ENCODE measurements around the gene ENHO. TPM values are rescaled to one million over a fixed set of nuclear protein-coding genes. Genes with fewer than 3 reads are reported as not detected.

Gene ENHO
- total RNA-seq, 1 donor from 2014 or later = 4.4 TPM

DNA sequence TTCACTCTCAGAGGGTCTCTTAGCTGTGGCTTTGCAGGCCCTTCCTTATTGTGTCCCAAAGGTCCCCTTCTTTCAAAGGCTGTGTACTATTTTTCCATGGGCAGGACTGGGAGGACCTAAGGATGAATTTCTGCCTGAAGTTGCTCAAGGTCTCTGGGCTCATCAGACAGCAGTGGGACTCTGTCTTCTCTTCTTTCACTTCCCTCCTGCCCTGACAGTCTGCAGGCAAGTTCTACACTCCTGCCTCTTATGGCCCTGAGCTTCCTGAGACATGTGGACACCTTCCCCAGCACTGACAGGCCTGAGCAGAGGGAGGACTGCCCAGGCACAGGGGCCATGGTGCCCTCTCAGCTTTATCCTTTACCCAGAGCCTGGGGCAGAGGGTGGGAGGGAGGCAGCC lies 14.8 kb downstream of the ENHO start:
- H4K20me1 ChIP-seq (ENCODE audit: low read depth) = no peaks in the 10 kb centered on the region
- H3K36me3 Mint-ChIP-seq = peaks cover 2% of the 10 kb centered on the region
- TF ChIP-seq, protein P1, sequence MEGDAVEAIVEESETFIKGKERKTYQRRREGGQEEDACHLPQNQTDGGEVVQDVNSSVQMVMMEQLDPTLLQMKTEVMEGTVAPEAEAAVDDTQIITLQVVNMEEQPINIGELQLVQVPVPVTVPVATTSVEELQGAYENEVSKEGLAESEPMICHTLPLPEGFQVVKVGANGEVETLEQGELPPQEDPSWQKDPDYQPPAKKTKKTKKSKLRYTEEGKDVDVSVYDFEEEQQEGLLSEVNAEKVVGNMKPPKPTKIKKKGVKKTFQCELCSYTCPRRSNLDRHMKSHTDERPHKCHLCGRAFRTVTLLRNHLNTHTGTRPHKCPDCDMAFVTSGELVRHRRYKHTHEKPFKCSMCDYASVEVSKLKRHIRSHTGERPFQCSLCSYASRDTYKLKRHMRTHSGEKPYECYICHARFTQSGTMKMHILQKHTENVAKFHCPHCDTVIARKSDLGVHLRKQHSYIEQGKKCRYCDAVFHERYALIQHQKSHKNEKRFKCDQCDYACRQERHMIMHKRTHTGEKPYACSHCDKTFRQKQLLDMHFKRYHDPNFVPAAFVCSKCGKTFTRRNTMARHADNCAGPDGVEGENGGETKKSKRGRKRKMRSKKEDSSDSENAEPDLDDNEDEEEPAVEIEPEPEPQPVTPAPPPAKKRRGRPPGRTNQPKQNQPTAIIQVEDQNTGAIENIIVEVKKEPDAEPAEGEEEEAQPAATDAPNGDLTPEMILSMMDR (IDR thresholded peaks at IDR 0.05) = no peak
- TF ChIP-seq EZH2 (IDR thresholded peaks at IDR 0.05) (no peak), EZH2phosphoT487 (IDR thresholded peaks at IDR 0.05) (no peak)
- H3K27ac Mint-ChIP-seq = no peak overlapping the region
- peaks cover 14% of the 10 kb centered on the region for H3K4me1 ChIP-seq
- peaks cover 26% of the 10 kb centered on the region for H3K4me1 Mint-ChIP-seq
- no peaks in the 10 kb centered on the region for H3K79me2 ChIP-seq (ENCODE audit: low read depth)
- H3K4me2 ChIP-seq = no peak overlapping the region
- no peak overlapping the region for H3K27ac ChIP-seq
- DNase-seq (ENCODE audit: low spot score) = no peak
- H3K4me3 Mint-ChIP-seq = no peak overlapping the region
- H3F3A ChIP-seq (ENCODE audit: low read depth) = peaks cover 3% of the 10 kb centered on the region
- H3K9me3 Mint-ChIP-seq = no peaks in the 10 kb centered on the region
- H3K9ac ChIP-seq = no peak overlapping the region
- peaks cover 19% of the 10 kb centered on the region for H3K27me3 Mint-ChIP-seq (ENCODE audit: insufficient read depth, low read depth)
- no peak overlapping the region for H2AFZ ChIP-seq (replicated peaks)
- no peak overlapping the region for H3K4me3 ChIP-seq
- H3K27me3 ChIP-seq = no peaks in the 10 kb centered on the region
- H3K9me3 ChIP-seq (ENCODE audit: low read depth) = no peaks in the 10 kb centered on the region
- no peaks in the 10 kb centered on the region for H3K36me3 ChIP-seq

DNA sequence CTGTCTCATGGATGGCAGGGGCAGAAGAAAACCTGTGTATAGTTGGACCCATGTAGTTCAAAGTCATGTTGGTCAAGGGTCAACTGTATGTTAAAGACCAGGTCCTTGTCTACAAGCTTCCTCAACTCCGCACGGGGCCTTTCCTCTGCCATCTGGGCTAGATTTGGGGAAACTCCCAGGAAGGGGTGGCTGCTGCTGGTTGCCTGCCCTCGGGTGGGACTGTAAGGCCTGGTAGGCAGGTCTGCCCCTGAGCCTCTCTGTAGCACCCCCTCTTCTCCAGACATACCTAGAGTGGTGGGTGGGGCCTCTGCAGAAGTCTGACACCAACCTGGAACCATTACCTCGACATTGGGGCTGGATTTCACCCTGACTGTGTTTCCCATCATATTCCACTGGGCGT lies 15.2 kb downstream of the ENHO start:
- Histone ChIP-seq H3K4me1 (peaks cover 10% of the 10 kb centered on the region), H2AFZ (replicated peaks) (no peak overlapping the region), H3F3A (ENCODE audit: low read depth) (no peaks in the 10 kb centered on the region), H3K27ac (no peak overlapping the region), H3K36me3 (no peaks in the 10 kb centered on the region), H3K4me3 (no peak overlapping the region), H3K9me3 (ENCODE audit: low read depth) (no peaks in the 10 kb centered on the region), H4K20me1 (ENCODE audit: low read depth) (no peaks in the 10 kb centered on the region), H3K27me3 (no peaks in the 10 kb centered on the region), H3K9ac (no peak overlapping the region), H3K79me2 (ENCODE audit: low read depth) (no peaks in the 10 kb centered on the region), H3K4me2 (no peak overlapping the region)
- H3K4me3 Mint-ChIP-seq = no peak overlapping the region
- H3K27me3 Mint-ChIP-seq (ENCODE audit: insufficient read depth, low read depth) = peaks cover 21% of the 10 kb centered on the region
- DNase-seq (ENCODE audit: low spot score) = no peak
- H3K9me3 Mint-ChIP-seq = no peaks in the 10 kb centered on the region
- peaks cover 2% of the 10 kb centered on the region for H3K36me3 Mint-ChIP-seq
- no peak overlapping the region for H3K27ac Mint-ChIP-seq
- H3K4me1 Mint-ChIP-seq = peaks cover 21% of the 10 kb centered on the region
- TF ChIP-seq EZH2phosphoT487 (IDR thresholded peaks at IDR 0.05) (no peak), EZH2 (IDR thresholded peaks at IDR 0.05) (no peak)
- TF ChIP-seq, protein P1 (IDR thresholded peaks at IDR 0.05) = no peak

DNA sequence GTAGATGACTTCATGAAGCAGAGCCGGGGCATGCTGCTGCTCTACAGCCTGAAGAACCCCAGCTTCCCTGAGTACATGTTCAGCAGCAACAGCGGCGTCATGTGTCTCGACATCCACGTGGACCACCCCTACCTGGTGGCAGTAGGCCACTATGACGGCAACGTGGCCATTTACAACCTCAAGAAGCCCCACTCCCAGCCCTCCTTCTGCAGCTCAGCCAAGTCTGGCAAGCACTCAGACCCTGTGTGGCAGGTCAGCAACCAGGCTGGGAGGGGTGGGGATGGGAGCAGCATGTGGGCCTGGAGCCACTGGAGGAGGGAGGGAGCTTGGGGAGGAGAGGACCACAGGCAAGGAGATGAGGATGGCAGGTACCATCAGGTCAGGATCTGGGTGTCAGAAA lies 16.2 kb downstream of the ENHO start:
- no peaks in the 10 kb centered on the region for H3K27me3 ChIP-seq

More for the DNA sequence above, 16.2 kb downstream of the ENHO start:
- Histone ChIP-seq H3K4me1 (peaks cover 8% of the 10 kb centered on the region), H3K4me2 (no peak overlapping the region), H3K4me3 (no peak overlapping the region), H3K9ac (no peak overlapping the region), H3F3A (ENCODE audit: low read depth) (no peaks in the 10 kb centered on the region), H3K36me3 (no peaks in the 10 kb centered on the region), H4K20me1 (ENCODE audit: low read depth) (no peaks in the 10 kb centered on the region), H3K79me2 (ENCODE audit: low read depth) (no peaks in the 10 kb centered on the region), H3K27ac (no peak overlapping the region), H2AFZ (replicated peaks) (no peak overlapping the region), H3K9me3 (ENCODE audit: low read depth) (no peaks in the 10 kb centered on the region)
- Mint-ChIP-seq H3K36me3 (peaks cover 2% of the 10 kb centered on the region), H3K4me3 (no peak overlapping the region), H3K27ac (no peak overlapping the region), H3K27me3 (ENCODE audit: insufficient read depth, low read depth) (peaks cover 21% of the 10 kb centered on the region), H3K9me3 (no peaks in the 10 kb centered on the region), H3K4me1 (peaks cover 17% of the 10 kb centered on the region)
- no peak for DNase-seq (ENCODE audit: low spot score)
- no peak for TF ChIP-seq EZH2phosphoT487 (IDR thresholded peaks at IDR 0.05)
- TF ChIP-seq, protein P1 (IDR thresholded peaks at IDR 0.05) = no peak
- no peak for TF ChIP-seq EZH2 (IDR thresholded peaks at IDR 0.05)
